Spleen (tissue), 11 donors: ENCODE results near the gene HADH. TPM values are rescaled to one million over a fixed set of nuclear protein-coding genes. Genes with fewer than 3 reads are reported as not detected.
"Not testable (repeated sequence)": the region's sequence is repeated elsewhere in the genome, so short reads cannot be mapped to it uniquely, and the experiment has no call there.

Experiments used
- DNase-seq: peaks from one replicate; pipeline ENCODE4 v3.0.0-alpha.2; 2020
- H3K27ac ChIP-seq, 8 donors: fragments of 200-600 bp; sonication (generic) in 7 of 8; 1 replicate in 4 of 8; 2 replicates in 4 of 8; pipeline versions ENCODE4 v1.5.0 to v1.8.0; 2016 to 2021; ENCODE audit warnings: inconsistent platforms in 4 of 8, mild to moderate bottlenecking in 4 of 8, moderate library complexity in 1 of 8
- H3K27me3 ChIP-seq, 7 donors: fragments of 200-600 bp; sonication (generic) in 6 of 7; replicated peaks in 1 of 7; 1 replicate in 4 of 7; 2 replicates in 3 of 7; pipeline versions ENCODE4 v1.5.0 to v1.8.0; 2016 to 2021; ENCODE audit warnings: inconsistent platforms in 3 of 7, mild to moderate bottlenecking in 1 of 7
- H3K36me3 ChIP-seq, 6 donors: fragments of 200-600 bp; sonication (generic) in 5 of 6; 1 replicate in 4 of 6; 2 replicates in 2 of 6; pipeline versions ENCODE4 v1.5.0 to v1.8.0; 2016 to 2021; ENCODE audit warnings: inconsistent platforms in 2 of 6
- H3K4me1 ChIP-seq, 6 donors: fragments of 200-600 bp; sonication (generic) in 5 of 6; 1 replicate in 3 of 6; 2 replicates in 3 of 6; pipeline versions ENCODE4 v1.5.0 to v1.8.0; 2016 to 2021; ENCODE audit warnings: inconsistent platforms in 3 of 6
- H3K4me3 ChIP-seq, 8 donors: fragments of 200-600 bp; sonication (generic) in 7 of 8; 1 replicate in 4 of 8; 2 replicates in 4 of 8; pipeline versions ENCODE4 v1.5.0 to v1.8.0; 2016 to 2021; ENCODE audit warnings: inconsistent platforms in 4 of 8, mild to moderate bottlenecking in 4 of 8, moderate library complexity in 2 of 8
- H3K9me3 ChIP-seq, 8 donors: fragments of 200-600 bp; sonication (generic) in 7 of 8; 1 replicate in 4 of 8; 2 replicates in 4 of 8; pipeline versions ENCODE4 v1.5.0 to v1.8.0; 2016 to 2021; ENCODE audit warnings: inconsistent platforms in 4 of 8
- POLR2A ChIP-seq, 3 donors: fragments of 450-650 bp; IDR thresholded peaks; one replicate each; pipeline ENCODE4 v1.5.1; 2017; ENCODE audit warnings: antibody characterized with exemption in 3 of 3, mild to moderate bottlenecking in 1 of 3
- POLR2AphosphoS5 ChIP-seq, 3 donors: sonication (generic); formaldehyde crosslinking; IDR thresholded peaks; one replicate each; pipeline ENCODE4 v1.5.1; 2017; ENCODE audit warnings: antibody characterized with exemption in 3 of 3
- WGBS, 5 donors: extraction: QIAGEN DNeasy Blood & Tissue Kit in 3 of 5; methylation state at CpG; one replicate each; pipeline versions ENCODE4 v1.1.5 to v1.1.7; 2013 to 2018; 5-methylcytosine and 5-hydroxymethylcytosine counted together
- intact Hi-C: fragments of 100-400 bp; cut with DNase I; formaldehyde crosslinking; loops from one replicate; pipeline ENCODE4 v1.15.0; 2023; ENCODE audit warnings: low total_unique reads
- polyA plus RNA-seq, 3 donors: library from polyadenylated mRNA; stranded (reverse); fragments of 200-250 nt; gene quantifications; one replicate each; pipeline ENCODE4 v1.2.1, GENCODE V29; 2013
- total RNA-seq, 7 donors: library from RNA; depleted of rRNA in 3 of 7; stranded (reverse); fragments of >200 nt in 3 of 7; fragmentation: NEBNext Ultra II Directional in 4 of 7; extraction: Animal tissue kit (Norgen Biotek cat#: 25700) in 4 of 7; gene quantifications; one replicate each; pipeline versions ENCODE4 v1.1.0 to v1.2.1, GENCODE V29; 2016 to 2021
- TF ChIP-seq, protein P1 (sequence below), 11 experiments: fragments of 200-600 bp in 7 of 11; fragments of 450-650 bp in 4 of 11; sonication (generic) in 4 of 11; IDR thresholded peaks in 8 of 11; conservative IDR thresholded peaks in 3 of 11; 1 replicate in 7 of 11; 2 replicates in 4 of 11; pipeline versions ENCODE4 v1.4.0 to v1.8.0; 2016 to 2021; ENCODE audit warnings: antibody characterized with exemption in 11 of 11, inconsistent platforms in 4 of 11, mild to moderate bottlenecking in 1 of 11
- donor health status: healthy with polysubstance abuse.
- donor health status: DM: no; HTN: no; CAD: no; lungs with moderate emphysema.
- donor health status: DM: no; HTN: no; CAD: no.
- donor health status: Bipolar disorder and iron deficiency.
- donor health status: healthy.
- donor health status: DM: no; HTN: no; CAD: no.
- donor health status: DM: yes; HTN: yes; CAD: no.

Gene HADH
- total and polyA plus RNA-seq, 10 donors: 24.4 to 39.9 (median 29.1) TPM

DNA sequence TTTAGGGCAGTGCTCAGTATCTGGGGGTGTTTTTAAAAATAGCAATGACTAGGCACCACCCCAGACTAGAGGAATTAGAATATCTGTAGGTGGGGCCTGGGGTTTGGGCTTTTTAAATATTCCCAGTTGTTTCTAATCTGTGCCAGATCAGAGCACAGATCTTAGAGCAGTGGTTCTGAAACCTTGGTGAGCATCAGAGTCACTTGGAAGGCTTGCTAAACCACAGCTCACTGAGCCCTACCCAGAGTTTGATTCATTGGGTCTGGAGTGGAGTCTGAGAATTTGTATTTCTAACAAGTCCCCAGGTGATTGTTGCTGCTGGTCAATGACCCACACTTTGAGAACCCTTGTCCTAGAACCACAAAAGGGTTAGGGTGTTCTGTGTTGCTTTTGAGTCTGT, 16.7 kb downstream of the HADH start:
- Histone ChIP-seq H3K27ac (no peak overlapping the region), H3K4me1 (no peaks in the 10 kb centered on the region), H3K4me3 (no peak overlapping the region), H3K27me3 (no peaks in the 10 kb centered on the region), H3K9me3 (no peaks in the 10 kb centered on the region), H3K36me3 (peaks cover 0 to 16% (median 2%) of the 10 kb centered on the region in 6 donors)
- TF ChIP-seq POLR2A (IDR thresholded peaks at IDR 0.05): no peak
- no peak for TF ChIP-seq POLR2AphosphoS5 (IDR thresholded peaks at IDR 0.05)
- TF ChIP-seq, protein P1, sequence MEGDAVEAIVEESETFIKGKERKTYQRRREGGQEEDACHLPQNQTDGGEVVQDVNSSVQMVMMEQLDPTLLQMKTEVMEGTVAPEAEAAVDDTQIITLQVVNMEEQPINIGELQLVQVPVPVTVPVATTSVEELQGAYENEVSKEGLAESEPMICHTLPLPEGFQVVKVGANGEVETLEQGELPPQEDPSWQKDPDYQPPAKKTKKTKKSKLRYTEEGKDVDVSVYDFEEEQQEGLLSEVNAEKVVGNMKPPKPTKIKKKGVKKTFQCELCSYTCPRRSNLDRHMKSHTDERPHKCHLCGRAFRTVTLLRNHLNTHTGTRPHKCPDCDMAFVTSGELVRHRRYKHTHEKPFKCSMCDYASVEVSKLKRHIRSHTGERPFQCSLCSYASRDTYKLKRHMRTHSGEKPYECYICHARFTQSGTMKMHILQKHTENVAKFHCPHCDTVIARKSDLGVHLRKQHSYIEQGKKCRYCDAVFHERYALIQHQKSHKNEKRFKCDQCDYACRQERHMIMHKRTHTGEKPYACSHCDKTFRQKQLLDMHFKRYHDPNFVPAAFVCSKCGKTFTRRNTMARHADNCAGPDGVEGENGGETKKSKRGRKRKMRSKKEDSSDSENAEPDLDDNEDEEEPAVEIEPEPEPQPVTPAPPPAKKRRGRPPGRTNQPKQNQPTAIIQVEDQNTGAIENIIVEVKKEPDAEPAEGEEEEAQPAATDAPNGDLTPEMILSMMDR (IDR thresholded peaks at IDR 0.05 in 8 of 11, conservative IDR thresholded peaks at IDR 0.05 in 3 of 11): no peak
- intact Hi-C loops: no loop called here
- DNase-seq: no peak

DNA sequence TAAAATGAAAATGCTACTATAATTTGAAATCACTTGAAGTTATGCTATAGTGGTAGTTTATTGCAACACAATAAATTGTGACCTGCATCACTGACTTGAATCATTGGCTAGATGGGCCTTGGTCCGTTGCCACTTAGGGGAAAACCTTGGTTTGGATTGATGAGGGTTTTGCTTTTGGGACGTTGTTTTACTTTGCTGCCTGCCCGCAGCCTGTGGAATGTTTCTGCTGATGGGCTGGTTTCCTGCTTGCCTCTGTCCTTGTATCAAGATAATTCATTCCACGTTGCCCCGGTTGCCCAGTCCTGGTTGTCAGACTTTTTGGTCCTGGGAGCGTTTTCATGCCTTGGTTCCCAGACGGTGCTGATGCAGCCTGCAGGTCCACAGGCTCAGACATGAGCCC, 18.3 kb downstream of the HADH start:
- no peaks in the 10 kb centered on the region for H3K4me1 ChIP-seq
- DNase-seq: no peak
- TF ChIP-seq, protein P1 (IDR thresholded peaks at IDR 0.05 in 8 of 11, conservative IDR thresholded peaks at IDR 0.05 in 3 of 11): no peak
- TF ChIP-seq POLR2A (IDR thresholded peaks at IDR 0.05): no peak
- TF ChIP-seq POLR2AphosphoS5 (IDR thresholded peaks at IDR 0.05): no peak
- intact Hi-C loops: no loop called here
- 88 to 97% (median 93%) methylated on average over 7 of the region's 7 CpGs for WGBS, 5 donors
- no peak overlapping the region for H3K4me3 ChIP-seq
- no peaks in the 10 kb centered on the region for H3K27me3 ChIP-seq
- no peak overlapping the region for H3K27ac ChIP-seq
- H3K36me3 ChIP-seq: peaks cover 0 to 26% (median 4%) of the 10 kb centered on the region in 6 donors
- no peaks in the 10 kb centered on the region for H3K9me3 ChIP-seq

DNA sequence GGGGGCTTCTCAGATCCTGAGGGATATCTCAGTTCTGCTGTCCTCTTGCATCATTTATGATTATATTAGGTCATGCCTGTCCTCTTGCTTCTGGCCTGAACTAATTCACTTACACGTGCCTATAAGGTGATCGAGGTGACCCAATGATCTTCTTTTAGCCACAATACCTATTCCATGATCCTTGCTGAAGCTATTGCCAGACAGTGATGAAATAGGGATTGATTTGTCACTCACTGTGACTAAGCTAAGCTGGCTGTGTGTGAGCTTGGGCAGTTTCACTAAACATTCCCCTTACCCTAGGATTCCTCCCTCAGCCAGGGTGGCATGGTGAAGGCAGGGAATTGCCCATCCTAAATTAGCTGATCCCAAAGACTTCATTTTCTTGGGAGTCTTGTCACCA, 19.0 kb downstream of the HADH start:
- 53 to 98% (median 91%) methylated on average over 2 of the region's 2 CpGs for WGBS, 5 donors
- intact Hi-C loops: no loop called here

DNA sequence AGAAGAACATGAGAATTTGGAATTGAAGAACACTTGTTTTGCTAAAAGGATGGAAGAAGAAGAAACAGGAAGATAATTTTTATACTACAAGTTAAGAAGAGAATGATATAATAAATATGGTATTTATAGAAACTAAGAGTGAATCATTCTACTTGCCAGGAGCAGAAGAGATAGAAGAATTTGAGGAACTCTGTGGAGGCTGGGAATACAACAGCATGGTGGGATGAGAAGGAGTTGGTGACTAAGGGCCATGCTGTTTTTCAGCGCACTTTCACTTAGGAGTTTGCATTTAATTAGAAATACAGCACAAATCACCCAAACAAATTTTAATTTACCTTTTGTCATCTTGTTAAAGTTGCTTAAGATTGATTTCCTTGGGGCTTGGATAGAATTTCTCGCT, 20.5 kb downstream of the HADH start:
- WGBS, 5 donors: 97 to 99% (median 98%) methylated on average over 2 of the region's 2 CpGs
- Histone ChIP-seq H3K9me3 (no peaks in the 10 kb centered on the region), H3K27ac (no peak overlapping the region), H3K4me1 (no peaks in the 10 kb centered on the region), H3K4me3 (no peak overlapping the region), H3K27me3 (no peaks in the 10 kb centered on the region), H3K36me3 (peaks cover 0 to 47% (median 13%) of the 10 kb centered on the region in 6 donors)
- intact Hi-C loops: no loop called here
- no peak for DNase-seq
- TF ChIP-seq POLR2AphosphoS5 (IDR thresholded peaks at IDR 0.05) (no peak), POLR2A (IDR thresholded peaks at IDR 0.05) (no peak)
- TF ChIP-seq, protein P1 (IDR thresholded peaks at IDR 0.05 in 8 of 11, conservative IDR thresholded peaks at IDR 0.05 in 3 of 11): no peak

More for the DNA sequence above, 19.0 kb downstream of the HADH start:
- TF ChIP-seq, protein P1 (IDR thresholded peaks at IDR 0.05 in 8 of 11, conservative IDR thresholded peaks at IDR 0.05 in 3 of 11): no peak
- TF ChIP-seq POLR2A (IDR thresholded peaks at IDR 0.05): no peak
- Histone ChIP-seq H3K4me1 (no peaks in the 10 kb centered on the region), H3K4me3 (no peak overlapping the region), H3K27me3 (no peaks in the 10 kb centered on the region), H3K36me3 (peaks cover 0 to 32% (median 5%) of the 10 kb centered on the region in 6 donors), H3K27ac (no peak overlapping the region), H3K9me3 (no peaks in the 10 kb centered on the region)
- DNase-seq: no peak

DNA sequence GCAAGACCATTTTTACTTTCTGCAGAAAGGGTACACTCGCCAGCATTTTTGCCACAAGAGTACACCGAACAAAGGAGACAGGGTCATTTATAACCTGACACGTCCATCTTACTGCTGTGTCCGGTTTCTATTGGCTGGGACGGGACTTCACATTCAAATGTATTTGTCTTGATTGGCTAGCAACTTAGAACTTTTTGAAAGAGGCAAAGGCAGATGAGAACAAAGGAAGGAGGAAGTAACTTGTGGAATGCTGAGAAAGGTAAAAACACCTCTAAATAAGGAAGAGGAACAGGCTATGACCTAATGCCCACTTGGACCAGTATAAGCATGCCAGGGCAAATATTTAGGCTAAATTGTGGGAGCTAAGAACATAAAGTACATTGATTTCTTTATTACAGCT, 22.7 kb downstream of the HADH start:
- H3K9me3 ChIP-seq, H3K4me3 ChIP-seq, intact Hi-C loops, H3K27ac ChIP-seq, DNase-seq, H3K27me3 ChIP-seq, H3K4me1 ChIP-seq: not testable (repeated sequence)
- H3K36me3 ChIP-seq: peaks cover 0 to 69% (median 32%) of the 10 kb centered on the region in 6 donors
- 96 to 98% (median 97%) methylated on average over 5 of the region's 5 CpGs for WGBS, 5 donors
